AG04449 (cell line): ENCODE results near the gene RORC.
"Not testable (repeated sequence)": the region's sequence is repeated elsewhere in the genome, so short reads cannot be mapped to it uniquely, and the experiment has no call there.

Source experiments
- CTCF ChIA-PET: fragments of 350-600 bp; formaldehyde crosslinking; extraction: SDS; loops from one replicate; lab custom pipeline; 2021; ENCODE audit warnings: antibody characterized with exemption; lab: Yijun Ruan, JAX
- POLR2A ChIA-PET: fragments of 400-600, 350-600 bp; formaldehyde crosslinking; extraction: SDS; loops from one replicate; lab custom pipeline; 2020; ENCODE audit warnings: antibody characterized with exemption, inconsistent platforms; lab: Yijun Ruan, JAX
- DNase-seq: peaks from one replicate; pipeline ENCODE4 v3.0.0-alpha.2; 2010; ENCODE audit warnings: low read depth, low spot score
- H3K4me3 ChIP-seq: 2 replicates; pipeline ENCODE4 v1.5.1; 2011; ENCODE audit warnings: low read depth, mild to moderate bottlenecking, control low read depth, low read length
- TF ChIP-seq, protein P1 (sequence below): IDR thresholded peaks from one replicate; pipeline ENCODE4 v1.5.1; 2011; ENCODE audit warnings: mild to moderate bottlenecking, moderate library complexity, low read length, control low read depth, inconsistent platforms; ENCODE audit not compliant: insufficient read depth; ENCODE audit errors: missing control alignments

The RORC gene

GRCh38 chr1:151831605-151832004 is at the start of gene RORC:
TSS of gene RORC (minus strand) at chr1:151831802. CDS start at chr1:151831764, 38 bp downstream.
- no peak within 1 kb of the TSS for H3K4me3 ChIP-seq
- DNase-seq: no peak
- POLR2A ChIA-PET: no interaction called here
- TF ChIP-seq, protein P1, sequence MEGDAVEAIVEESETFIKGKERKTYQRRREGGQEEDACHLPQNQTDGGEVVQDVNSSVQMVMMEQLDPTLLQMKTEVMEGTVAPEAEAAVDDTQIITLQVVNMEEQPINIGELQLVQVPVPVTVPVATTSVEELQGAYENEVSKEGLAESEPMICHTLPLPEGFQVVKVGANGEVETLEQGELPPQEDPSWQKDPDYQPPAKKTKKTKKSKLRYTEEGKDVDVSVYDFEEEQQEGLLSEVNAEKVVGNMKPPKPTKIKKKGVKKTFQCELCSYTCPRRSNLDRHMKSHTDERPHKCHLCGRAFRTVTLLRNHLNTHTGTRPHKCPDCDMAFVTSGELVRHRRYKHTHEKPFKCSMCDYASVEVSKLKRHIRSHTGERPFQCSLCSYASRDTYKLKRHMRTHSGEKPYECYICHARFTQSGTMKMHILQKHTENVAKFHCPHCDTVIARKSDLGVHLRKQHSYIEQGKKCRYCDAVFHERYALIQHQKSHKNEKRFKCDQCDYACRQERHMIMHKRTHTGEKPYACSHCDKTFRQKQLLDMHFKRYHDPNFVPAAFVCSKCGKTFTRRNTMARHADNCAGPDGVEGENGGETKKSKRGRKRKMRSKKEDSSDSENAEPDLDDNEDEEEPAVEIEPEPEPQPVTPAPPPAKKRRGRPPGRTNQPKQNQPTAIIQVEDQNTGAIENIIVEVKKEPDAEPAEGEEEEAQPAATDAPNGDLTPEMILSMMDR: no peak
- CTCF ChIA-PET: no interaction called here

DNA sequence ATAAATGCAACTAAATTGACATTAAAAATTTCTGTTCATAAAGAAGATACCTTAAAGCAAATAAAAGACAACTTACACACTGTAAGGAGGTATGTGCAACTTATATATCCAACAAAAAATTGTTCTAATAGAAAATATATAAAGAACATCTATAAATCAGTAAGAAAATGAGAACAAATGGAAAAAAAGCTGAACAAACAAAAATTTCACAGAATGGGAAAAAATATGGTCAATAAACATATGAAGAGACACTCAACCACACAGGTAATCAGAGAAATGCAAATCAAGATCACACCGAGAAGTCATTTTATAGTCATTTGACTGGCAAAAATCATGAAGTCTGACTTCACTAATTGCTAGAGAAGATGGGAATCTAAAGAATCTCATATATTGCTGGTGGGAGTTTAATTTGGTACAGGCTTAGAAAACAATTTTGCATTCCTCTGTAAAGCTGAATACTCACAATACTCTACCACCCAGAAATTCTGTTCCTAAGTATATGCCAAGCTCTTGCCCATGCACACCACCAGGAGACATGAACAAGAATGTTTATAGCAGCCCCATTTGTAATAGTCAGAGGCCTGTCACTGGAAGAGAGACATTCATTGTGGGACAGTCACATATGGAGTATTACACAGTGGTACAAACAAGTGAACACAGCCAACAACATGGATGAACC is 44.0 kb upstream of the RORC start:
- ChIA-PET POLR2A (no interaction called here), CTCF (no interaction called here)
- TF ChIP-seq, protein P1: no peak
- DNase-seq: no peak
- no peak overlapping the region for H3K4me3 ChIP-seq

- POLR2A ChIA-PET, H3K4me3 ChIP-seq, CTCF ChIA-PET, DNase-seq: not testable (repeated sequence)
Measured at GRCh38 chr1:151872776-151873175, 41.2 kb upstream of the RORC start.

- CTCF ChIA-PET: interaction anchor here (0.9 kb wide), 1 partner anchor 11 kb away, joined by 3 read pairs; no protein-coding TSS in a partner anchor
- TF ChIP-seq, protein P1: no peak
- DNase-seq: no peak
- POLR2A ChIA-PET: no interaction called here
- no peak overlapping the region for H3K4me3 ChIP-seq
Measured at GRCh38 chr1:151871284-151872030, 39.9 kb upstream of the RORC start.

- POLR2A ChIA-PET: no interaction called here
- no peak for DNase-seq
- TF ChIP-seq, protein P1: no peak
- no peak overlapping the region for H3K4me3 ChIP-seq
- CTCF ChIA-PET: no interaction called here
Measured at GRCh38 chr1:151868486-151868885, 36.9 kb upstream of the RORC start.

GRCh38 chr1:151867765-151868411 is 36.3 kb upstream of the RORC start:
- CTCF ChIA-PET: no interaction called here
- TF ChIP-seq, protein P1: no peak
- peak; percentile 33 for DNase-seq
- no peak overlapping the region for H3K4me3 ChIP-seq
- POLR2A ChIA-PET: no interaction called here
